Stomach (tissue), 9 donors: Measurements from ENCODE around the gene ZNF444. TPM values are rescaled to one million over a fixed set of nuclear protein-coding genes. Genes with fewer than 3 reads are reported as not detected.
"Not testable (repeated sequence)": the region's sequence is repeated elsewhere in the genome, so short reads cannot be mapped to it uniquely, and the experiment has no call there.

Experiments used
- DNase-seq, 2 donors: peaks; one replicate each; pipeline versions ENCODE4 v3.0.0 to v3.0.0-alpha.2; 2013 to 2019
- H3K27ac ChIP-seq, 5 donors: fragments of 200-600 bp in 4 of 5; sonication (generic) in 4 of 5; one replicate each; pipeline ENCODE4 v1.5.1; 2013 to 2019; ENCODE audit warnings: mild to moderate bottlenecking in 1 of 5, moderate library complexity in 1 of 5
- H3K27me3 ChIP-seq, 3 donors: fragments of 200-600 bp; sonication (generic); one replicate each; pipeline ENCODE4 v1.5.1; 2017 to 2019; ENCODE audit warnings: mixed run types in 1 of 3
- H3K36me3 ChIP-seq, 4 donors: fragments of 200-600 bp; sonication (generic); 1 replicate in 3 of 4; 2 replicates in 1 of 4; pipeline ENCODE4 v1.5.1; 2016 to 2019
- H3K4me1 ChIP-seq, 4 donors: fragments of 200-600 bp; sonication (generic); one replicate each; pipeline ENCODE4 v1.5.1; 2016 to 2019
- H3K4me3 ChIP-seq, 4 donors: fragments of 200-600 bp; sonication (generic) in 3 of 4; one replicate each; pipeline ENCODE4 v1.5.1; 2016 to 2019; ENCODE audit warnings: mild to moderate bottlenecking in 1 of 4
- H3K9me3 ChIP-seq, 4 donors: fragments of 200-600 bp; sonication (generic); one replicate each; pipeline ENCODE4 v1.5.1; 2016 to 2019
- CTCF ChIP-seq, 7 experiments: fragments of 450-650 bp in 4 of 7; fragments of 200-600 bp in 3 of 7; sonication (generic) in 3 of 7; IDR thresholded peaks; one replicate each; pipeline ENCODE4 v1.5.1; 2016 to 2019; ENCODE audit warnings: antibody characterized with exemption in 7 of 7, control low read depth in 2 of 7, mild to moderate bottlenecking in 1 of 7
- EP300 ChIP-seq: sonication (generic); formaldehyde crosslinking; IDR thresholded peaks from one replicate; pipeline ENCODE4 v1.6.1; 2017; ENCODE audit warnings: antibody characterized with exemption
- POLR2A ChIP-seq, 4 donors: fragments of 450-650 bp; IDR thresholded peaks; one replicate each; pipeline ENCODE4 v1.6.1; 2016; ENCODE audit warnings: antibody characterized with exemption in 4 of 4, control low read depth in 2 of 4, mild to moderate bottlenecking in 1 of 4, moderate library complexity in 1 of 4
- POLR2AphosphoS5 ChIP-seq, 3 donors: sonication (generic); formaldehyde crosslinking; IDR thresholded peaks; one replicate each; pipeline ENCODE4 v1.6.1; 2016; ENCODE audit warnings: antibody characterized with exemption in 3 of 3
- WGBS, 5 donors: extraction: QIAGEN DNeasy Blood & Tissue Kit in 3 of 5; methylation state at CpG; one replicate each; pipeline versions ENCODE4 v1.1.5 to v1.1.7; 2013 to 2018; 5-methylcytosine and 5-hydroxymethylcytosine counted together
- intact Hi-C: fragments of 100-400 bp; cut with DNase I; formaldehyde crosslinking; loops from one replicate; pipeline ENCODE4 v1.15.1; 2023; ENCODE audit warnings: low total_unique reads
- polyA plus RNA-seq, 3 donors: library from polyadenylated mRNA; stranded (reverse); fragments of 200-250 nt; gene quantifications; one replicate each; pipeline ENCODE4 v1.2.3, GENCODE V29; 2013
- small RNA-seq, 4 donors: library from RNA; depleted of rRNA; stranded (forward); fragments of <200 nt; gene quantifications; one replicate each; pipeline ENCODE3, GENCODE V24; 2016
- total RNA-seq, 5 donors: library from RNA; depleted of rRNA; stranded (reverse); fragments of >200 nt; gene quantifications; one replicate each; pipeline versions ENCODE4 v1.1.0 to v1.2.3, GENCODE V29; 2014 to 2016
- donor health status: healthy with polysubstance abuse.
- donor health status: Bipolar disorder and iron deficiency.
- donor health status: healthy.

ZNF444 gene
- total and polyA plus RNA-seq, 8 donors: 13.4 to 77.0 (median 48.7) TPM

- intact Hi-C loops: no loop called here
- no peak for DNase-seq
- Histone ChIP-seq H3K36me3 (no peaks in the 10 kb centered on the region), H3K4me1 (no peaks in the 10 kb centered on the region), H3K4me3 (no peak overlapping the region), H3K27ac (no peak overlapping the region), H3K27me3 (peaks cover 0 to 8% (median 0%) of the 10 kb centered on the region in 3 donors), H3K9me3 (no peaks in the 10 kb centered on the region)
- TF ChIP-seq POLR2AphosphoS5 (IDR thresholded peaks at IDR 0.05) (no peak), EP300 (no peak), POLR2A (IDR thresholded peaks at IDR 0.05) (no peak), CTCF (IDR thresholded peaks at IDR 0.05) (no peak)
- 53 to 73% (median 65%) methylated on average over 7 of the region's 7 CpGs for WGBS, 5 donors
Measured at GRCh38 chr19:56199687-56200086, 58.6 kb downstream of the ZNF444 start.

- intact Hi-C loops: no loop called here
- Histone ChIP-seq H3K27me3 (peaks cover 0 to 3% (median 0%) of the 10 kb centered on the region in 3 donors), H3K4me3 (no peak within 1 kb of the TSS), H3K9me3 (no peaks in the 10 kb centered on the region), H3K4me1 (no peaks in the 10 kb centered on the region), H3K27ac (no peak within 1 kb of the TSS), H3K36me3 (no peaks in the 10 kb centered on the region)
- DNase-seq: no peak
- 48 to 67% (median 58%) methylated on average over 3 of the region's 3 CpGs for WGBS, 5 donors
- no peak for TF ChIP-seq POLR2A (IDR thresholded peaks at IDR 0.05)
- no peak for TF ChIP-seq POLR2AphosphoS5 (IDR thresholded peaks at IDR 0.05)
Measured at GRCh38 chr19:56201973-56202372, 60.9 kb downstream of the ZNF444 start, which contains the start of gene ZSCAN5C. Gene ZSCAN5C (plus strand): TSS chr19:56202273. CDS start chr19:56205914, 3,641 bp downstream.

- WGBS, 5 donors: 59 to 80% (median 75%) methylated on average over 5 of the region's 5 CpGs
- H3K4me3 ChIP-seq, DNase-seq, H3K36me3 ChIP-seq, H3K27me3 ChIP-seq, intact Hi-C loops, H3K9me3 ChIP-seq, H3K27ac ChIP-seq, H3K4me1 ChIP-seq: not testable (repeated sequence)
Measured at GRCh38 chr19:56207581-56207980, 66.5 kb downstream of the ZNF444 start.

GRCh38 chr19:56209091-56209490, 68.0 kb downstream of the ZNF444 start:
- intact Hi-C loops: no loop called here
- peaks cover 0 to 11% (median 0%) of the 10 kb centered on the region in 3 donors for H3K27me3 ChIP-seq
- WGBS, 5 donors: 80 to 85% (median 83%) methylated on average over 12 of the region's 12 CpGs
- H3K9me3 ChIP-seq: no peaks in the 10 kb centered on the region
- no peak overlapping the region for H3K4me3 ChIP-seq
- TF ChIP-seq POLR2A (IDR thresholded peaks at IDR 0.05) (no peak), POLR2AphosphoS5 (IDR thresholded peaks at IDR 0.05) (no peak), EP300 (no peak), CTCF (IDR thresholded peaks at IDR 0.05) (no peak)
- H3K4me1 ChIP-seq: no peaks in the 10 kb centered on the region
- H3K27ac ChIP-seq: no peak overlapping the region
- no peak for DNase-seq
- H3K36me3 ChIP-seq: no peaks in the 10 kb centered on the region

GRCh38 chr19:56210036-56210435, 68.9 kb downstream of the ZNF444 start:
- DNase-seq, H3K9me3 ChIP-seq, H3K27ac ChIP-seq, H3K4me1 ChIP-seq, H3K36me3 ChIP-seq, intact Hi-C loops, H3K4me3 ChIP-seq: not testable (repeated sequence)
- WGBS, 5 donors: 80 to 90% (median 87%) methylated on average over 9 of the region's 9 CpGs
- H3K27me3 ChIP-seq: peaks cover 0 to 11% (median 0%) of the 10 kb centered on the region in 3 donors

Small RNA genes lying within 50 kb of the gene (small RNA-seq; reads per million reads assigned to genes)
- 0 reads per million in 4 donors for gene AC024580.2
- gene RF00019: 0 reads per million in 4 donors

Other genes with a start within 250 kb of the ZNF444 start
- gene NLRP13, start 209.0 kb upstream of the ZNF444 start, total RNA-seq: not detected
- not detected for gene NLRP13, start 209.0 kb upstream of the ZNF444 start, polyA plus RNA-seq
- gene NLRP8, start 193.5 kb upstream of the ZNF444 start, total RNA-seq: not detected
- gene NLRP8, start 193.5 kb upstream of the ZNF444 start, polyA plus RNA-seq: not detected
- gene NLRP5, start 154.5 kb upstream of the ZNF444 start, total RNA-seq: not detected
- not detected for gene NLRP5, start 154.5 kb upstream of the ZNF444 start, polyA plus RNA-seq
- gene ZNF787, start 20.0 kb upstream of the ZNF444 start, total RNA-seq: 10 to 100 TPM in 4 of 5 donors, 1 to 10 TPM in 1; 2.7 to 77.3 (median 30.3) TPM
- 10 to 100 TPM; 22.4 to 29.6 (median 24.8) TPM for gene ZNF787, start 20.0 kb upstream of the ZNF444 start, polyA plus RNA-seq
- not detected for gene GALP, start 34.7 kb downstream of the ZNF444 start, total RNA-seq
- not detected for gene GALP, start 34.7 kb downstream of the ZNF444 start, polyA plus RNA-seq
- not detected for gene ZSCAN5B, start 56.5 kb downstream of the ZNF444 start, total RNA-seq
- gene ZSCAN5B, start 56.5 kb downstream of the ZNF444 start, polyA plus RNA-seq: not detected
- not detected for gene ZSCAN5C, start 61.0 kb downstream of the ZNF444 start, total RNA-seq
- gene ZSCAN5C, start 61.0 kb downstream of the ZNF444 start, polyA plus RNA-seq: not detected
- not detected for gene EDDM13, start 131.5 kb downstream of the ZNF444 start, total RNA-seq
- 1 to 10 TPM in 1 of 3 donors, not detected in 2; 1.6 TPM for gene EDDM13, start 131.5 kb downstream of the ZNF444 start, polyA plus RNA-seq
- 10 to 100 TPM in 2 of 5 donors, 1 to 10 TPM in 1, under 1 TPM in 1, not detected in 1; 0.89 to 21.6 (median 8.3) TPM for gene ZSCAN5A, start 173.6 kb downstream of the ZNF444 start, total RNA-seq
- 1 to 10 TPM; 2.4 to 4.5 (median 3.7) TPM for gene ZSCAN5A, start 173.6 kb downstream of the ZNF444 start, polyA plus RNA-seq